PC-9 (cell line): ENCODE measurements around the gene STAG1. TPM values are rescaled to one million over a fixed set of nuclear protein-coding genes. Genes with fewer than 3 reads are reported as not detected.

Source experiments
- BruUV-seq: library from RNA; stranded (reverse); fragments of 400-500 nt; replicated peaks from 2 replicates; lab custom pipeline; 2021; lab: Mats Ljungman, UMichigan
- CTCF ChIA-PET: fragments of 300-600 bp; sonication (Branson Sonifier 250); formaldehyde crosslinking; loops from one replicate; lab custom pipeline; 2022; ENCODE audit warnings: antibody characterized with exemption; lab: Charles Lee
- POLR2A ChIA-PET: fragments of 300-600 bp; sonication (Branson Sonifier 250); formaldehyde crosslinking; loops from one replicate; lab custom pipeline; 2022; ENCODE audit warnings: antibody characterized with exemption; ENCODE audit not compliant: unreplicated experiment; lab: Charles Lee
- DNase-seq, 2 experiments: peaks; one replicate each; pipeline versions ENCODE4 v3.0.0 to v3.0.0-alpha.2; 2015 to 2022; ENCODE audit warnings: mixed read lengths in 1 of 2
- H2AFZ ChIP-seq: fragments of 200-600 bp; sonication (generic); 2 replicates; pipeline ENCODE4 v1.8.1; 2017; ENCODE audit warnings: antibody characterized with exemption
- H3F3A ChIP-seq: fragments of 200-600 bp; sonication (generic); 2 replicates; pipeline ENCODE4 v1.8.1; 2017; ENCODE audit warnings: antibody characterized with exemption, mild to moderate bottlenecking, low read depth; ENCODE audit not compliant: insufficient read depth
- H3K27ac ChIP-seq: fragments of 200-600 bp; sonication (generic); 2 replicates; pipeline ENCODE4 v1.6.1; 2016; ENCODE audit warnings: mixed run types
- H3K27me3 ChIP-seq: fragments of 200-600 bp; sonication (generic); 2 replicates; pipeline ENCODE4 v1.6.1; 2016; ENCODE audit warnings: low read depth, mixed run types; ENCODE audit not compliant: insufficient read depth
- H3K36me3 ChIP-seq: fragments of 200-600 bp; sonication (generic); 2 replicates; pipeline ENCODE4 v1.6.1; 2016; ENCODE audit warnings: low read depth, mixed run types
- H3K4me1 ChIP-seq: fragments of 200-600 bp; sonication (generic); replicated peaks from 2 replicates; pipeline ENCODE4 v1.6.1; 2016; ENCODE audit warnings: mixed run types; ENCODE audit not compliant: insufficient read depth
- H3K4me2 ChIP-seq: fragments of 200-600 bp; sonication (generic); 2 replicates; pipeline ENCODE4 v1.6.1; 2017; ENCODE audit warnings: mixed run types
- H3K4me3 ChIP-seq: fragments of 200-600 bp; sonication (generic); 2 replicates; pipeline ENCODE4 v1.6.1; 2016; ENCODE audit warnings: mixed run types
- H3K79me2 ChIP-seq: fragments of 200-600 bp; sonication (generic); 2 replicates; pipeline ENCODE4 v1.6.1; 2017; ENCODE audit warnings: low read depth, mixed run types
- H3K9me2 ChIP-seq: fragments of 200-600 bp; sonication (generic); 2 replicates; pipeline ENCODE4 v1.8.1; 2017; ENCODE audit warnings: mild to moderate bottlenecking; ENCODE audit not compliant: insufficient read depth
- H3K9me3 ChIP-seq: fragments of 200-600 bp; sonication (generic); 2 replicates; pipeline ENCODE4 v1.8.1; 2016; ENCODE audit warnings: low read depth; ENCODE audit not compliant: insufficient read depth
- H4K20me1 ChIP-seq: fragments of 200-600 bp; sonication (generic); 2 replicates; pipeline ENCODE4 v1.8.1; 2017; ENCODE audit not compliant: insufficient read depth
- EZH2 ChIP-seq: fragments of 200-600 bp; sonication (generic); IDR thresholded peaks from 2 replicates; pipeline ENCODE4 v1.8.0; 2017; ENCODE audit warnings: antibody characterized with exemption, low read depth
- intact Hi-C: fragments of 100-400 bp; cut with micrococcal nuclease; formaldehyde crosslinking; loops from one replicate; pipeline ENCODE4 v1.10.0; 2022; ENCODE audit not compliant: unreplicated experiment
- total RNA-seq: library from RNA; stranded (reverse); gene quantifications from 2 replicates; pipeline ENCODE4 v1.2.3, GENCODE V29; 2021
- TF ChIP-seq, protein P1 (sequence below): fragments of 200-600 bp; sonication (generic); conservative IDR thresholded peaks from 2 replicates; pipeline ENCODE4 v1.6.1; 2017; ENCODE audit warnings: mixed run types, antibody characterized with exemption, mild to moderate bottlenecking, moderate library complexity

STAG1 gene
- total RNA-seq, 1 experiment from 2014 or later, result 39.3 TPM

DNA sequence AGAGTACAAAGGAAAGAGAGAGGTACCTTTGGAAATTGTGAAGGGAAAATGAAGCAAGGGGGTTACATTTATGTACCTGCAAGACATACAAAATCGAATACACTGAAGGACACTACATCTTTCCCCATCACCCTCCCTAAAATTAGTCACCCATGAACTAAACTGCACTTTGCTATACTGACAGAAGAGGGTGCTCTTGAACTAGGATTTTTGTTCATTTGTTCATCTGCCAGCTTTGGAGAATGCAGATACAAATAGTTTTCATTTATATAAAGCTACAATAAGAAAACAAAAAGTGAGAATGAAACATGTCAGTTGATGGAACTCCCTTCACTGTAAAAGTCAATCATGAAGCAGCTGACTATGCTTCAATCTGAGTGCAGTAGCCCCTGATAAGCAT lies 446.3 kb downstream of the STAG1 start:
- Histone ChIP-seq H3K36me3 (0 out of 2 replicates have a peak, but pooled peaks cover 3% of the 10 kb centered on the region), H3K27me3 (no peaks in the 10 kb centered on the region), H3K9me3 (no peaks in the 10 kb centered on the region), H3K27ac (no peak overlapping the region), H3K79me2 (no peaks in the 10 kb centered on the region), H3K9me2 (no peaks in the 10 kb centered on the region), H3F3A (no peaks in the 10 kb centered on the region), H4K20me1 (no peaks in the 10 kb centered on the region), H3K4me3 (no peak overlapping the region), H3K4me2 (no peak overlapping the region), H2AFZ (no peak overlapping the region), H3K4me1 (no peaks in the 10 kb centered on the region)
- no TSS peak for BruUV-seq
- TF ChIP-seq, protein P1, sequence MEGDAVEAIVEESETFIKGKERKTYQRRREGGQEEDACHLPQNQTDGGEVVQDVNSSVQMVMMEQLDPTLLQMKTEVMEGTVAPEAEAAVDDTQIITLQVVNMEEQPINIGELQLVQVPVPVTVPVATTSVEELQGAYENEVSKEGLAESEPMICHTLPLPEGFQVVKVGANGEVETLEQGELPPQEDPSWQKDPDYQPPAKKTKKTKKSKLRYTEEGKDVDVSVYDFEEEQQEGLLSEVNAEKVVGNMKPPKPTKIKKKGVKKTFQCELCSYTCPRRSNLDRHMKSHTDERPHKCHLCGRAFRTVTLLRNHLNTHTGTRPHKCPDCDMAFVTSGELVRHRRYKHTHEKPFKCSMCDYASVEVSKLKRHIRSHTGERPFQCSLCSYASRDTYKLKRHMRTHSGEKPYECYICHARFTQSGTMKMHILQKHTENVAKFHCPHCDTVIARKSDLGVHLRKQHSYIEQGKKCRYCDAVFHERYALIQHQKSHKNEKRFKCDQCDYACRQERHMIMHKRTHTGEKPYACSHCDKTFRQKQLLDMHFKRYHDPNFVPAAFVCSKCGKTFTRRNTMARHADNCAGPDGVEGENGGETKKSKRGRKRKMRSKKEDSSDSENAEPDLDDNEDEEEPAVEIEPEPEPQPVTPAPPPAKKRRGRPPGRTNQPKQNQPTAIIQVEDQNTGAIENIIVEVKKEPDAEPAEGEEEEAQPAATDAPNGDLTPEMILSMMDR, result peak; percentile 75
- no peak for TF ChIP-seq EZH2
- ChIA-PET CTCF (interaction anchor here (0.5 to 2.4 kb wide), 7 partner anchors 45 to 708 kb away, joined by 4 to 22 read pairs (median 8); partner anchors contain the start of gene STAG1), POLR2A (interaction anchor here (0.5 to 0.6 kb wide), 2 partner anchors 109 to 447 kb away, joined by 3 read pairs; partner anchors contain the start of gene MSL2)
- peak; percentile 7 to 36 for DNase-seq
- intact Hi-C loops, result loop anchor here (1.0 to 5.0 kb wide), 3 partner anchors 86 to 708 kb away; partner anchors contain the start of gene STAG1

DNA sequence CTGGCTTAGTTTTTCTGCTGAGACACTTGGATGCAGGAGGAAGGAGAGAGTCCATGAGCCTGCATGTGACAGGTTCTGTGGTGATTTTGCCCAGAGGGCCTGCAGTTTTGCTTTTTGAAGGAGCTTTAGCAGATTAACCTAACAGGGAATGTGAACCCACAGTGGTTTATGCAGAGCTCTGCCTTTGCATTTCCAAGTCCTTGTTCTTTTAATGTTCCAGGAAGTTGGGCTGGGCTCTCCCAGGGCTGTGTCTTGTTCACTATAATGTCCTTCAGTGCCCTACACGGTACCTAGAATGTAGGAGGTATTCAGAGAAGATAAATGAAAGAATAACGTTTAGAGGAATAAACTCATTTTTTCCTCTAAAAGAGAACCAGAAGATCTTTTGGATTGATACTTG lies 451.7 kb downstream of the STAG1 start:
- Histone ChIP-seq H3K79me2 (no peaks in the 10 kb centered on the region), H3K27ac (no peak overlapping the region), H3K27me3 (no peaks in the 10 kb centered on the region), H3K4me3 (no peak overlapping the region), H3K4me1 (no peaks in the 10 kb centered on the region), H3K9me3 (no peaks in the 10 kb centered on the region), H3F3A (peaks cover 8% of the 10 kb centered on the region; the same call in 1 of the 2 replicates), H3K9me2 (no peaks in the 10 kb centered on the region), H2AFZ (no peak overlapping the region), H3K4me2 (no peak overlapping the region), H4K20me1 (no peaks in the 10 kb centered on the region), H3K36me3 (0 out of 2 replicates have a peak, but pooled peaks cover 3% of the 10 kb centered on the region)
- POLR2A ChIA-PET, result no interaction called here
- CTCF ChIA-PET, result no interaction called here
- no TSS peak for BruUV-seq
- TF ChIP-seq EZH2, result no peak
- TF ChIP-seq, protein P1, result no peak
- no peak for DNase-seq
- intact Hi-C loops, result no loop called here

DNA sequence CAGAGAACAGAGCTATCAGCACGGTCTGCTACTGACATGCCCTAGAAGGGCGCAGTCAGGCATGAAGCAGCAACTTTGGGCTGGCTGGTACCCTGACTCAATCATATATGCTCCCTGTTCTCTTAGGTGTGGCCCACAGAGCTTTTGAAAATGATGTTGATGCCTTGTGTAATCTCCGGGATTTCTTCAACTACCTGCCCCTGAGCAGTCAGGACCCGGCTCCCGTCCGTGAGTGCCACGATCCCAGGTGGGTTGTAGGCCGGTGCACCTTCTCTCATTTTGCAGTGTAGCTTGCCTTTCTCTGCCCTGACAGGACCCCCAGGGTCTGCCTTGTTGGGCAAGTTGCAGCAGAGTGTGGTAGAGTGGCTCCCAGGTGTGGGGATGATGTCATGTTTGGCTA lies 454.4 kb downstream of the STAG1 start:
- Histone ChIP-seq H3K79me2 (no peaks in the 10 kb centered on the region), H3K4me3 (no peak overlapping the region), H3K27me3 (no peaks in the 10 kb centered on the region), H3K9me3 (no peaks in the 10 kb centered on the region), H2AFZ (no peak overlapping the region), H3K27ac (no peak overlapping the region), H3K4me2 (no peak overlapping the region), H3K4me1 (no peaks in the 10 kb centered on the region), H3F3A (peaks cover 8% of the 10 kb centered on the region; the same call in 1 of the 2 replicates), H3K36me3 (0 out of 2 replicates have a peak, but pooled peaks cover 3% of the 10 kb centered on the region), H4K20me1 (no peaks in the 10 kb centered on the region), H3K9me2 (no peaks in the 10 kb centered on the region)
- POLR2A ChIA-PET, result no interaction called here
- DNase-seq, result no peak
- TF ChIP-seq EZH2, result no peak
- TF ChIP-seq, protein P1, result no peak
- no TSS peak for BruUV-seq
- intact Hi-C loops, result no loop called here
- CTCF ChIA-PET, result no interaction called here
